Testis (tissue), 3 donors: ENCODE results near the gene MAP3K12. TPM values are rescaled to one million over a fixed set of nuclear protein-coding genes. Genes with fewer than 3 reads are reported as not detected.
"Not testable (repeated sequence)": the region's sequence is repeated elsewhere in the genome, so short reads cannot be mapped to it uniquely, and the experiment has no call there.

ENCODE experiments used
- DNase-seq: peaks from one replicate; pipeline ENCODE4 v3.0.0-alpha.2; 2019
- H3K27ac ChIP-seq, 2 donors: fragments of 200-600 bp; sonication (generic); one replicate each; pipeline ENCODE4 v1.5.1; 2019
- H3K27me3 ChIP-seq: fragments of 200-600 bp; sonication (generic); one replicate; pipeline ENCODE4 v1.5.1; 2019
- H3K36me3 ChIP-seq: fragments of 200-600 bp; sonication (generic); one replicate; pipeline ENCODE4 v1.5.1; 2017; ENCODE audit warnings: low read depth; ENCODE audit errors: missing control alignments
- H3K4me1 ChIP-seq: fragments of 200-600 bp; sonication (generic); one replicate; pipeline ENCODE4 v1.5.1; 2019
- H3K4me3 ChIP-seq, 2 donors: fragments of 200-600 bp; sonication (generic); one replicate each; pipeline ENCODE4 v1.5.1; 2017 to 2019
- H3K9me3 ChIP-seq: fragments of 200-600 bp; sonication (generic); one replicate; pipeline ENCODE4 v1.5.1; 2017
- POLR2A ChIP-seq: fragments of 450-650 bp; IDR thresholded peaks from one replicate; pipeline ENCODE4 v1.6.1; 2017; ENCODE audit warnings: antibody characterized with exemption, mild to moderate bottlenecking, moderate library complexity
- WGBS, 2 donors: methylation state at CpG; one replicate each; pipeline ENCODE4 v1.1.5; 2018; 5-methylcytosine and 5-hydroxymethylcytosine counted together
- intact Hi-C: fragments of 100-400 bp; cut with DNase I; formaldehyde crosslinking; loops from one replicate; pipeline ENCODE4 v1.15.1; 2023; ENCODE audit warnings: low total_unique reads
- polyA plus RNA-seq: library from polyadenylated mRNA; stranded (reverse); fragments of 350-450 nt; fragmentation: Illumina TruSeq; extraction: RNeasy Lipid Tissue Mini Kit (QIAGEN cat#74804); gene quantifications from one replicate; pipeline ENCODE4 v1.2.3, GENCODE V29; 2014; ENCODE audit warnings: low read depth, low replicate concordance; ENCODE audit not compliant: insufficient read depth
- total RNA-seq, 2 donors: library from RNA; depleted of rRNA; stranded (reverse); fragments of >200 nt; gene quantifications; one replicate each; pipeline ENCODE4 v1.2.3, GENCODE V29; 2016
- TF ChIP-seq, protein P1 (sequence below), 3 experiments: fragments of 450-650 bp in 2 of 3; fragments of 200-600 bp in 1 of 3; sonication (generic) in 1 of 3; IDR thresholded peaks; one replicate each; pipeline ENCODE4 v1.5.1; 2016 to 2019; ENCODE audit warnings: antibody characterized with exemption in 3 of 3, mild to moderate bottlenecking in 2 of 3, moderate library complexity in 1 of 3

The MAP3K12 gene
- total and polyA plus RNA-seq, 3 donors from 2014 or later: 28.5 to 56.7 (median 52.2) TPM

DNA sequence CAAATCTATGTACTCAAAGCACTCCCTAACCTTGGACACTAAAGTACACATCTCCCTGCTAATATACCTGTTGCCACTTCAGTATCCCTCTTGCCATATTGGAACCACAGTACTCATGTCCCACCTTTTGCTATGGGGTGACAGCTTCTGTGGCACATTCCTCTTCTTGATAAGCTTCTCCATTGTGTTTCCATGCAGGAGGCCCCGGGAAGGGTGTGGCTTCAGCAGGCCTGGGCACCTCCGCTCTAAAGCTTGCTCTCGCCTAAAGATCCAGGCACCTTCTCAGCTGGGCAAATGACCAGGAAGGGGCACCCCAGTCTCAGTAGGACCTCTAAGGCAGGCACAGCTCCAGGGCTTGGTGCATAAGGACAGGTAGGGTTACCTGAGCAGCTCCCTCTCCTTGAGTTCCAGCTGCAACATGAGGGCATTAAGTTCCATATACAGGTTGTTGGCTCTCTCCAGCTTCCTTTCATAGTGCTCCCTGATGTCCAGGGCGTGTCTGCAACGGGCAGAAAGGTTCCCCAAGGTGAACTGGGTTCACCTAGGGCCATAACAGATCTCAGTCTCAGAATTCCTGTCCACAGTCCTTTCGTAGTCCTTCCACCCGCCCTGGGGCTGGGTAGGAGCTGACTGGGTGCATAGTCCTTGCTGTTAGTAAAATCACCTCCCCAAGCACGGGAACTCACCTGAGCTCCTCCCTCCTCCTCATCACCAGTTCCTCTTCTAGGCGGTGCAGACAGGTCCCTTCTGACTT is 15.9 kb downstream of the MAP3K12 start:
- DNase-seq: no peak
- 71 to 77% methylated on average over 8 to 9 of the region's 9 CpGs for WGBS, 2 donors
- intact Hi-C loops: no loop called here
- Histone ChIP-seq H3K27me3 (no peaks in the 10 kb centered on the region), H3K4me1 (peaks cover 14% of the 10 kb centered on the region), H3K36me3 (no peaks in the 10 kb centered on the region), H3K4me3 (no peak overlapping the region), H3K27ac (no peak overlapping the region), H3K9me3 (no peaks in the 10 kb centered on the region)
- TF ChIP-seq, protein P1, sequence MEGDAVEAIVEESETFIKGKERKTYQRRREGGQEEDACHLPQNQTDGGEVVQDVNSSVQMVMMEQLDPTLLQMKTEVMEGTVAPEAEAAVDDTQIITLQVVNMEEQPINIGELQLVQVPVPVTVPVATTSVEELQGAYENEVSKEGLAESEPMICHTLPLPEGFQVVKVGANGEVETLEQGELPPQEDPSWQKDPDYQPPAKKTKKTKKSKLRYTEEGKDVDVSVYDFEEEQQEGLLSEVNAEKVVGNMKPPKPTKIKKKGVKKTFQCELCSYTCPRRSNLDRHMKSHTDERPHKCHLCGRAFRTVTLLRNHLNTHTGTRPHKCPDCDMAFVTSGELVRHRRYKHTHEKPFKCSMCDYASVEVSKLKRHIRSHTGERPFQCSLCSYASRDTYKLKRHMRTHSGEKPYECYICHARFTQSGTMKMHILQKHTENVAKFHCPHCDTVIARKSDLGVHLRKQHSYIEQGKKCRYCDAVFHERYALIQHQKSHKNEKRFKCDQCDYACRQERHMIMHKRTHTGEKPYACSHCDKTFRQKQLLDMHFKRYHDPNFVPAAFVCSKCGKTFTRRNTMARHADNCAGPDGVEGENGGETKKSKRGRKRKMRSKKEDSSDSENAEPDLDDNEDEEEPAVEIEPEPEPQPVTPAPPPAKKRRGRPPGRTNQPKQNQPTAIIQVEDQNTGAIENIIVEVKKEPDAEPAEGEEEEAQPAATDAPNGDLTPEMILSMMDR (IDR thresholded peaks at IDR 0.05): no peak
- TF ChIP-seq POLR2A: no peak

DNA sequence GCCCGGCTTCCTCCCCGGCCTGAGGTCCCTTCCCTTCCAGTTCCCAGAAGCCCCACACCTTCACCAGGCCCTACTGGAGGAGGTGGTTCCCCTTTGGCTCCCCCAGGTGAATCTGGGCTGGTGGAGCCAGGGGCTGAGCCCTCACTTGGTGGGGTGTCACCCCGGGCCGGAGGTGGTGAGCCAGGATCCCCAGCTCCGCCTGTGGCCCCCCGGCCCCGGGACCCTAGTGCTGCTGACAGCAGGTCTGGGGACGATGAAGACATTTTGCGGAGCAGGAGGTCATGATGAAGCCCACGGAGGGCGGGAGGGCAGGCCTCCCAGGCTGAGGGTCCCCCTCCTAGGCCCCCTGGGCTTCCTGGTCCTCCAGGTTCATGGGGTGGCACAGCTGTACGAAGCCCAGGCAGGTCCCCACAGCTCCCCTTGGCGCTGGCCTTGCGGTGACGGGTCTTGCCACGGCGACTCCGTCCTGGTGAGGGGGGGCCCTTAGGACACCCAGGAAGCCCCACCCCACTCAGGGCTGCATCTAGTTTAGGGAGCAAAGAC is 16.6 kb downstream of the MAP3K12 start:
- no peaks in the 10 kb centered on the region for H3K27me3 ChIP-seq
- H3K4me3 ChIP-seq: no peak overlapping the region
- no peaks in the 10 kb centered on the region for H3K36me3 ChIP-seq
- WGBS, 2 donors: 80 to 85% methylated on average over 13 to 18 of the region's 18 CpGs
- intact Hi-C loops: no loop called here
- DNase-seq: no peak
- H3K27ac ChIP-seq: no peak overlapping the region
- peaks cover 14% of the 10 kb centered on the region for H3K4me1 ChIP-seq
- no peaks in the 10 kb centered on the region for H3K9me3 ChIP-seq
- no peak for TF ChIP-seq POLR2A
- TF ChIP-seq, protein P1 (IDR thresholded peaks at IDR 0.05): no peak

DNA sequence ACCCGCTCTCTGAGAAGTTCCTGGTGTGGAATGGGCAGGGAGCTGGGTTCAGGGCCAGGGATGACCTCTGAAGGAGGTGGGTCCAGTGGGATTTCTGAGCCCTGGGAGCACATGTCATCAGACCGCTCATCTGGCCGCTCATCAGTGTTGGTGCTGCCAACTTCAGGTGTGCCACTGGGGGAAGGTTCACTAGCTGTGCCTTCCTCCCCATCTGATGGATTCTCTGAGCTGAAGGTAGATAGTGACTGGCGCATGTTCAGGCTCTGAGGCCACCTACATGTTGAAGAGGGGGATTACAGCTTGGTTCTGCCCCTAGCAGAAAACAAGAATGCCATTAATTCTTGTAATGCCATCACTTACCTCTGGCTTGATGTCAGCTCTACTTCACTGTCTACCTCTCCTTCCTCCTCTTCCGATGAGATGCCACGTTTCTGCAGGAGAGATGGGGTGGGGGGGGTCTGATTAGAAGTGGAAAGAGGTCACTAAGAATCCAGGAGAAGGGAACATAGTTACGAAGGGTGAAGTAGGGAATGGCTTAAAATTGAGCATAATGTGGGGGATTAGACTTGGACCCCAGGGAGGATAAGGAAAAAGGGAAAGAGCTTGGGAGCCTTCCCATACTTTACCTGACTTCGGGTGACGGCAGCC is 17.2 kb downstream of the MAP3K12 start:
- Histone ChIP-seq H3K36me3 (no peaks in the 10 kb centered on the region), H3K4me1 (peaks cover 14% of the 10 kb centered on the region), H3K9me3 (no peaks in the 10 kb centered on the region), H3K27ac (no peak overlapping the region), H3K27me3 (no peaks in the 10 kb centered on the region), H3K4me3 (no peak overlapping the region)
- 68 to 78% methylated on average over 7 to 9 of the region's 9 CpGs for WGBS, 2 donors
- no peak for DNase-seq
- intact Hi-C loops: no loop called here
- TF ChIP-seq, protein P1 (IDR thresholded peaks at IDR 0.05): no peak
- TF ChIP-seq POLR2A: no peak

DNA sequence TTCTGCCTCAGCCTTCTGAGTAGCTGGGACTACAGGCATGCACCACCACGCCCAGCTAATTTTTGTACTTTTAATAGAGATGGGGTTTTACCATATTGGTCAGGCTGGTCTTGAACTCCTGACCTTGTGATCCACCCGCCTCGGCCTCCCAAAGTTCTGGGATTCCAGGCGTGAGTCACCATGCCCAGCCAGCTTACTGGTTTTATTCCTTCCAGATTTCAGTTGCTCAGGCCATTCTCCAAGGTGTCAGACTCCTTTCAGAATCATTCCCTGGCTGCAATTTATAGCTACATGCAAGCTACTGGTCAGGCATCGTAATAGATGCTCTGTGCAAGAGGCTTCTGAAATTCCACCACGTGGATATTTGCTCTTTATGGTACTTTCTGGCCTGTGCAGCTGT is 17.8 kb downstream of the MAP3K12 start:
- H3K36me3 ChIP-seq, intact Hi-C loops, H3K4me3 ChIP-seq, DNase-seq, H3K27me3 ChIP-seq, H3K9me3 ChIP-seq, H3K27ac ChIP-seq: not testable (repeated sequence)
- H3K4me1 ChIP-seq: peaks cover 17% of the 10 kb centered on the region
- 45 to 54% methylated on average over 6 of the region's 6 CpGs for WGBS, 2 donors
